DMS153 (cell line): ENCODE results near the gene AP3S2.
"Not testable (repeated sequence)": the region's sequence is repeated elsewhere in the genome, so short reads cannot be mapped to it uniquely, and the experiment has no call there.

ENCODE experiments used
- DNase-seq: peaks from one replicate; lab custom pipeline; 2025; lab: John Stamatoyannopoulos, UW

The AP3S2 gene

DNA sequence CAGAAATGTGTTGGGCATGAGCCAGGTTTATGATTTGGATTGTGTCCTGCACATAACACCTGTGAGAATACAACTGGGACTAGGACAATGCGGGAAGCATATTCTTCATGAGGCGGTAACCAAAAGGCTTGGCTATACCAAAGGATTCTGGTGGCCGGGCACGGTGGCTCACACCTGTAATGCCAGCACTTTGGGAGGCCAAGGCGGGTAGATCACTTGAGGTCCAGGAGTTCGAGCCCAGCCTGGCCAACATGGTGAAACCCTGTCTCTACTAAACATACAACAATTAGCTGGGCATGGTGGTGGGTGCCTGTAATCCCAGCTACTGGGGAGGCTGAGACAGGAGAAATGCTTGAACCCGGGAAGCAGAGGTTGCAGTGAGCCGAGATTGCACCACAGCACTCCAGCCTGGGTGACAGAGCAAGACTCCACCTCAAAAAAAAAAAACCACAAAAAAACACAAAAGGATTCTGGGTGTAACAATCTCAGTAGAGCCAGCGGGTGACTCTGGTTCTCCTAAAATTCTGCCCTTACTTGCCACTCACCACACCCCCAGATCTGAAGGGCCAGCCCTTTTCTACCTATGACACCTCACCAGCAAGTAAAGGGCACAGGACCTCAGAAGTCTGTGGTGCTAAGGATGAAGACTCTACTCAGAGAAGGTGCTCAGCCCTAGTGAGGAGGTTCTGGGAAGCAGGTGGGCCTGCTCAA is 59.2 kb downstream of the AP3S2 start:
- DNase-seq: not testable (repeated sequence)

DNA sequence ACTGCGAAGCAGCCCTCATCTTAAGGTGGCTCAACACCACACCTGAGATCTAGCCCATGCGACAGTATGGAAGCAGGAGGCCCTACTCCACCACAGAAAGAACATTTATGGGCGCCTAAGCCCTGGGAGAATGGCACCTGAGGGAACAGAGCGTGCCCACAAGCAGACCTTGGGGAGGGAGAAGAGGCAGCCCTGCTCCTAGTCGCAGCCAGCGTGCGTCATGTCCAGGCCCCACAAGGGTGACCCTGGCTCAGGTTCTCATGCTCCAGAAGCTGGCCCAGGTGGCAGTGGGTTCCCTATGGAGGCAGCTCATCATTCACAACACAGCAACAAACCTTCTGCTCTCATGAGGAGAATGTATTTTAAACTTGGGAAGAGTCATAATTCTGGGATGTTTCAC is 59.8 kb downstream of the AP3S2 start:
- DNase-seq: no peak

DNA sequence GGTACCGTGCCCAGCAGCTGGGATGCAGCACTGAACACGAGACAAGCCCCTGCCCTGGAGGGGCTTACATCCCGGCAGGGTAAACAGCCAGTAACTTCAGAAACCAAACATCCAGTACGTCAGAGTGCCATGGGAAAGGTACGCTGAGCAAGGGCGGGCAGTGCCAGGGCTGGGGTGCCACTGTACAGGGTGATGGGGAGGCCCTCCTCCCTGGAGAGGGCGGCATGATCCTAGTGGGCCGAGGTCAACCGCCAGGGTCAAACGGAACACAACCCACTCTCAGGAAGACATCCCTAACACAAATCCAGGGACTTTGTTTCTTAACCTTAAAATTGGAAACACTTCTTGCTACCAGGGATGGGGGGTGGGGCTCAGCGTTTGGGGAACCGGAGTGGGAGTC is 63.2 kb downstream of the AP3S2 start:
- DNase-seq: no peak

DNA sequence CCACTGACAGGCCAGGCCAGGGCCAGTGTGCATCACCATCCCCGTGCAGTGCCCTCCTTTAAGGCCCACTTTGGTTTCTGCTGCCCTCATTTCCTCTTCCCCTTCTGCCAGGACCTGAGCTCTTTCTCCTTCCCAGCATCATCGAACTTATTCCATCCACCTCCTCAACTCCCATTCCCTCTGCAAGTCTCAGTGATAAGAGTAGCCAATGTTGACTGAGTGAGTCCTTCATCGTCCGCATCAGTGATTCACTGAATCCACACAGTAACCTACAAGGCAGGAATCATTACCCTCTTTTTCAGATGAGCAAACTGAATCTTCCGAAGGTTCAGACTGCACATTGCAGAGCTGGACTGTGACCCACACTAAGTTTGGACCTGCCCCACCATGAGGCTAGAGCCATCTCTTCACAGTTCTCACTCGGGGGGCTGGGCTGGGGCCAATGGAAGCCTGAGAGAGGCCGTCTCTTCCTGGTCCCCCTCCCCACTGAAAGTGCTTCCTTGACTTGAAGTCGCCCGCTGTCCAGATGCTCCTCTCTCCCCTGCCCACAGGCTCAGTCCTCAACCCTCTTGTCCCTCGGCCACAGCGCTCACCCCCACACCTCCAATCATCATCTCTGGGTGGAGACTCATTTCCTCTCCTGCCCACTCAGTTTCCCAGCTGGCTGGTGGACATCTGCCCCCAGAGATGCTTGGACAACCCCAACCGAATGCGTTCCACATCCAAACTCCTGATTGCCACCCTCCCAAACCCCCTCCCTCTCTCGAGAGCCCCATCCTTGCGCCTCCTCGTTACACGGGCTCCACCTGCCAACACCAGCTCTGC is 64.0 kb downstream of the AP3S2 start:
- DNase-seq: no peak

DNA sequence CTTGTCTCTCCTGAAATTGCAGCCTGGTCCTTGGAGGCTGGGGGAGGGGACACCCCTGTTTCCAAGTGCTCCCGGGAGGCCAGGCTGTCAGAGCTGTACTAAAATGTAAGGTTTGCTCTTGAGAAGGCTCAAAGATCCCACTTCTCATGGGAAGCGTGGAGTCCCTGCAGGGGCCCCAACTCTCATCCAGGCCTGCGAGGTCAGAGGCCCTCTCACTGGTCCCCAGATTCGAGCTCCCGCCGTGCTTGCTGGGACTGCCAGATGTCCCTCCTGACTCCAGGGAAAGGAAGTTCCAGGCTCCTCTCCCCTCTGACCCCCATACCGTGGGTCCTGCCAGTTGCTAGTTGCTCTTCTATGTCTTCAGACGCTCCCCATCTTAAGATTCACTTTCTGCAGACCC is 64.6 kb downstream of the AP3S2 start:
- no peak for DNase-seq

DNA sequence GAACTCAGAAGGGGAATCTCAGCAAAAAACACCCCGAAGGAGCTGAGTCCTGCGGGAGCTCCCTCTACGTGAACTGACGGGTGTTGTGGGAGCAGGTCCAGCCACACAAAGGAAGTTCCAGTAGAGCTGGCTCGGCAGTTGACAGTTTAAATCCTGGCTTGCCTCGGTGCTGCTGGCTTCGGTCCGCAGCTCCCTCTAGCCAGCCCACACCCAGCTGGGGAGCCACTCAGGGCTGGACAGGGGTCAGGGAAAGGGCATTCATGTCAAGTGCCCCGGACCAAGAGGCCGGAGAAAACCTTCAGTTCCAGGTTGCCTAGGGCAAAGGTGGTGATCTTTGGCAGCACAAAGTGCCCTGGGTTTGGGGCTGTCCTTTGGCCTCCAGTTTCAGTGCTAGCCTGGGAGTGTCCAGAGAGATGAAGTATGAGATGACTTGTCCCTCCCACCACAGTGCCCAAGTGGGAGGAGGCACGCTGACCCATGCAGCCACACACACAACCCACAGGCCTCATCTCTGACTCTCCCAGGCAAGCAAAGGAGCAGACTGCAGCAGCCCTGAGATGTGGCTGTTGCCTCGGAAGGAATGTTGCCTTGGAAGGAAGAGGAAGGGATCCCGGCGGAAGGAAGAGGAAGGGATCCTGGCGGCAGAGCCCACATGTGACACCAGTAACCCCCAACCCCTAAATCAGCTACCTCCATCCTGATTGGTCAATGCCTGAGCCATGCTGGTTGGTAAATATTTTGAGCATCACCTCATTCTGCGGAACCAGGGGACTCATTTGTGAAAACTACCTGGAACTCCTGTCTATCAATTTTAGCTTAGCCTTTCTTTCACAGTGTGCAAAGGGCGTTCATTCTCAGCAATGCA is 65.3 kb downstream of the AP3S2 start:
- DNase-seq: no peak

DNA sequence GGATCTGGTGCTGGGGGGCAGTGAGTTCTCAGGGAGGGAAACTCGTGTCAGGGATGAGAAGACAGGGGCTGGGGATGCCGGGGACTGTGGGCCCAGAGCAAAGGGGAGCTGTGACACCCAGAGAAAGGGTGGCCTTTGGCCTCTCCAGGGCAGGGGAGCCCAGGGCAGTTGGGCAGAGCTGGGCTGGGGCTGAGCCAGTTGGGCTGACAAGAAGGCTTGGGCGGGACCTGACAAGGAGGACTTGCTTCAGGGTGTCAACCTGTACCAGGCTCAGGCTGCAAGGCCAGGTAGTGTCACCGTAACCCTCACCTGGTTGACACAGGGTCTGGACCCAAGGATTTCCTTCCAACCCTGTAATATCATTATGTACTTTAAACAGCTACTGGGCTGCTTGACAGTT is 66.0 kb downstream of the AP3S2 start:
- no peak for DNase-seq

DNA sequence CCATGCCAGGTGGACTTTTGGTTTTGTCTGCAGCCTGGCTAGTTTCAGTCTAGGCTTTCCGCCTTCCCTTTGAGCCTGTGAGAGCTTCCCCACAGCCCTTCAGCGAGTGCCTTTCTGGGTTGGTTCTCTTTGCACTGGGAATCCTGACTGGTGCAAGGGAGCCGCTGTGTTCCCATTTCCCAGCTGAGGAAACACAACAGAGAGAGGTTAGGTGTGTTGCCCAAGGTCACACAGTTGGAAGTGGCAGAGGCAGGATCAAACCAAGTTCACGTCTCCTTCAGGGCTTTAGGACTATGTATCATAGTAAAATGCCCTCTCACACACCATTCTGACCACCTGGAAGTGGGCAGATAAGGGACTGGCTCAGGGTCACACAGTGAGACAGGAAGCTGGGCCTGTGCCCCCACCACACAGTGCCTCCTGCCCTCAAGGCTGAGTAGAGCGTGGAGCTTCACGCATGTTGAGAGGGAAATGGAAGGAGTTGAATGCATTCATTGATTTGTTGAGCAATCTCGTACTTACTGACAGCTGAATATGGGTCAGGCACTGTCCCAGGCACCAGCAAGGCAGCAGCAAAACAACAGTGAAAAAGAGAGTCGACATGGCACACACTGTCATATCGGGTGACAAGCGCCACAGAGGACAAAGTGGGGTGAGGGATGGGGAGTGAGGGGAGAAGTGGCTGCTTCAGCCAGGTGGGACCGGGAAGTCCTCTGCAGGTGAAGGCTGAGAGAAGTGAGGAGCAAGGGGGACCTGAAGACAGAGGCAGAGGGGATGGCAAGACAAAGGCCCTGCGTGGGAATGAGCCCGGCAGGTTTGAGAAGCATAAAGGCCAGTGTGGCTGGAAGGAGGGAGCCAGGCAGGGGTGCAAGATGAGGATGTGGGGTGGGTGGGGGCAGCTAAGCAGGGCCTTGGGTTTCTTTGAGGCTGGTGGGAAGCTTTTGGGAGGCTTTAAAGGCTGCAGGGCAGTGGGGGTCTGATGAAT is 66.8 kb downstream of the AP3S2 start:
- DNase-seq: no peak

DNA sequence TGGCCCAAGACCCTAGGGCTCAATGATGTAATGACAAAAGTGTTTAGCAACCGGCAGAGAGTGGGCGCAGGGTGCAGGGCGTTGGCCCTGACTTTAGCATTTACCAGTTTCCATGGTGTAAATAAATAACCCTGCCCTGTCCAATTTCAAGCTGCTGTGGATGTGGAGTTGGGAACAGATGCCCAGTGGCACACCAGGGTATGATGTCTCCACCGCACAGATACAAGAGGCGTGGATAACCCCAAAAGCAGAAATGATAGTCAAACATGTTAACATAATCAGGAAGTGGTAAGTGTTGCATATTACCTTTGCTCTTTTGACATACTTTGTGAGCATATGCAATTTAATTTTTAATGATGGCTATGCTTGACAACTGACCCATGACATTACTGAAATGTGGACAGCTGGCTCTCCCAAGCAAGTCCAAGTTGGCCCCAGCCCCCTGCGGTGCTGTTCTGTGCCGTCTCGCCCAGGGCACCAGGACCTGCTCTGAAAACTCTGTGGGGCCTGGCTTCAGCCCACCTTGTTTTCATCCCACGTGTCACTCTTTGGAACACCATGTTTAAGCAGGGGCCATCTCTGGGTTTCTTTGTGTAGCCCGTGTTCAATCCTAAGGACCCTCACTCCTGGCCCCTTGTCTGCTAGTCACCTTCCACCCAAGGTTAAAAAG is 68.4 kb downstream of the AP3S2 start:
- no peak for DNase-seq

DNA sequence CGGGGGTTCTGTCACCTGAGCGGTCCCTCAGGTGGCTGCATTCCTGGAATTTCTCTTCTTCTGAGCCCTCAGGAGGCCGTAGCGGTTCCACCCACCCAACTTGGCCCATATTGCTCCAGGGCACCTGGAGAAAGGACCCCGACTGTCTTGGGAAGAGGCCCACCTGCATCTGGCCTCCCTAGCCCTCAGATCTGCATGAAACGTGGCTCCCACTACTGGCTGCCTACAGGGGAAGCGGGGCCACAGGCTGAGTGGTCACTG is 69.3 kb downstream of the AP3S2 start:
- no peak for DNase-seq

DNA sequence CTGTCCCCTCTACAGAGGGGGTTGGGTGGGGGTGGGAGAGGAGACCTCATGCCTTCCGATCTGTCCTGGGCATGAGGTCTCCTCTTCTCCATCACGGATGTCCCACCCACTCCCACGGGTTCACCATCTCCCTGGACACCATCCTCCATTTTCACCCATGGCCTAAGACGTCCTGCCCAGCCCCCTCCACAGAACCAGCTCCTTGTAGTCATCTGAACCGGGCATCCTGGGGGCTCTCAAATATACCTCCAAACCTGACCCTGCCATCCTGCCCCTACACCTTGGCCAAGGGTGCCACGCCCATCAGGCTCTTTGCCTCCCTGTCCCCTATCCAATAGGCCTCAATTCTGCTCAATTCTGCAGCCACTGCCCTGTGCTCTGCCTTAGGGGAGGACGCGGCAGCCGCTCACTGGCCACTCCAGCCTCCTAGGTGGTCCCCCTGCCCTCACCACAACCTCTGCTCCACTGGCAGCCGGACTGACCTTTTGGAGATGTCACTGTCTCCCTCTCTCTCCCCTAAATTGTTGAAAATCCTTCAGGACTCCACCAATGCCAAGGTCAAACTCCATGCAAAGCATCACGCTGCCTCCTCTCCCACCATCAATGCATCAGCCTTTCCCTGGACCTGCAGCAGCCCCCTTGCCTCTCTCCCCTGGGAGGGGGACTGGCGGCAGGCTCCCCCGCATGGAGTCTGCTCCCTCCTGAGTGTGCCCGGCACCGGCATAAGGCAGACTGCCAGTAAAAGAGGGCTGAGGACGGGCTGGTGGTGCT is 69.8 kb downstream of the AP3S2 start:
- no peak for DNase-seq

DNA sequence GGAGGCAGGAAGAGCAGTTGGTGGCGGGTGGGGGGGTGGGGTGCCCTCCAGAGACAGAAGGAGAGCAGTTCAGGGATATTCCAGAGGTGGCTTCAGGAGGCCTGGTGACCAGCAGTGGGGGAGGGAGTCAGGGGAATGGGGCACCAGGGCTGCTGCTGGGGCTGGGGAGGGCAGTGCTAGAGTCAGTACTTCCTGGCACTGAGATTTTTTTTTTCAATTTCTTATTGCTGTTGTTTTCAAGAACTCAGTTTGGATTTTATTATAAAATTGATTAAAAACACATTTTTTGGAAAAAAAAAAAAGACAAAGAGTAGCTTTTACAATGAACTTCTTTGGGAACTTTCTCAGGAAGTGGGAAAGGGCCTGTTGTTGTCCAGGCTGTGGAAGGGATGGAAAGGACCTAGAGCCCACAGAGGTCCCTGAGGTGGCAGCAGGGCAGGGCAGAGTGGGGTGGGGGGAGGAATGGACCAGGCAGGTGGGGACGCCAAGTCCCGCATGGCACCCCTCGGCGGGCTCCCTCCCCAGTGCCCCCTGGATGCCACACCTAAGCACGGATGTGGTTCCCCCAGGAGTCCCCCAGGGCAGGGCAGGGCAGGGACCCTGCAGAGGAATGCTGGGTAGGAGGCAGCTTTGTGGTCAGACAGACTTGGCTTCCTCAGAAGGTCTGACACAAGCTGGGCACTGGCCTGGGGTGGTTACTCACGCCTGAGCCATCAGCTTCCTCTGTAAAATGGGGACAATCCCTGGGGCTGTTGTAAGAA is 70.7 kb downstream of the AP3S2 start:
- DNase-seq: no peak

DNA sequence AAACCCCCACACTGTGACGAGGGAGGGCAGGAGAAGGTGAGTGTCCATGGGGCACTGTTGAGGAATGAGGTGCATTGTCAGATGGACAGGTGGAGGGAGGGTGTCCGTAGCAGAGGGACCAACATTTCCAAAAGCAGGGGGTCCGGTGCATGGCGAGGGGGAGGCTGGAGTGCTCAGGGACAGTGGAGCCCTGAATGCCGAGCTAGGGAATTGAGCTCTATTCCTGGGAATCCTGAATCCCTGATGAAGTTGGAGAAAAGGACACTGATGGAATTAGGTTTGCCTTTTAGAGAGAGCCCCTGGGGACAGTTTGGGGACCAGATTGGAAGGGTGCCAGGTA is 71.2 kb downstream of the AP3S2 start:
- no peak for DNase-seq

DNA sequence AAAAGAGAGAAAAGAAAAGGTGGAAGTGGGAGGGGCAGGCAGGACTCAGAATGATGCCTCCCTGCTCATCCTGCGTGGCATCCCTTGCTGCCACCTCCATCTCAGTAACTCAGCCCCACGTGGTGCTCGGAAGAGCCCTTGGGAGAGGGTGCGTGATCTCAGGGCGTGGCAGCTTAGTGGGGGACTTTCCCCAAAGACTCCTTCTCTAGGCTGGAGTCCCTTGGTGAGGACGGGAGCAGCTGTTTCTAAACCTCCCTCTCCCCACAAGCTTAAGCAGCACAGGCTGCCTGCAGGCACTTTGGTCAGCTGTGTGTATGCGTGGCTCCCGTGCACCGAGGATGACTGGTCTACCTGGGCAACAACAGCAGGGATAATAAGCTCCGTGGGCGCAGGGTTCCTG is 71.8 kb downstream of the AP3S2 start:
- DNase-seq: no peak

DNA sequence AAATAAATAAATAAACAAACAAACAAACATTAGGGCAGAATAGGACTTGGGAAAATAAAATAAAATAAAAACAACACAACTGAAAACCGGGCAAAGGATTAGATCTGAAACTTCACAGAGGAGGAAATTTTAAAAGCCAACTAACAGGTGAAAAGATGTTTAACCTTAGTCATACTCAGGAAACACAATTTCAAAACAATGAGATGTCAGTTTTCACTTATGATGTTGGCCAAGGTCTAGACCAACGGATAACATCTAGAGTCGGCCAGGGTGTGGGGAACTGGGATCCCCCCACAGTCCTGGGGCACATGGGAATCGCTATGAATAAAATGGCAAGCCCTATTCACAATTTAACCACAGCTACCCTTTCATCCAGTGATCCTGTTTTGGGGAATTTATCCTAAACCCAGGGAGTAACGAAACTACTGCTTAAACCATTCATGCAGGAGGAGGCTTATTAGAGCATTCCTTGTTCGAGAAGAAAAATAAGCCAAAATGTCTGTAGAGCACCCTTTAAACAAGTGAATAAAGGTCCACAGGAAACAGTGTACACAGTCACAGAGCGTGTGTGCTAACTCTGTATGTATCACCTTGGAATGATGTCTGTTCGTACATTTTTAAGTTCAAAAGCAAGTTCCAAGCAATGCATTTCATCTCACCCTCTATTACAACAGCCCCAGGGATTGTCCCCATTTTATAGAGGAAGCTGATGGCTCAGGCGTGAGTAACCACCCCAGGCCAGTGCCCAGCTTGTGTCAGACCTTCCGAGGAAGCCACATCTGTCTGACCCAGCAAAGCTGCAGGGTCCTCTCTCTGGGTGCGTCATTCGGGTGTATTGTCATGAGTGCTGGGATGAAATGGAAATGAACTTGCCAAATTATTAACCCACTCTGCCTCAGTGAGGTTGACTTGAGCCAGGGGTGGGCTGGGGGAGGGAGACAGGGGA is 72.9 kb downstream of the AP3S2 start:
- no peak for DNase-seq

DNA sequence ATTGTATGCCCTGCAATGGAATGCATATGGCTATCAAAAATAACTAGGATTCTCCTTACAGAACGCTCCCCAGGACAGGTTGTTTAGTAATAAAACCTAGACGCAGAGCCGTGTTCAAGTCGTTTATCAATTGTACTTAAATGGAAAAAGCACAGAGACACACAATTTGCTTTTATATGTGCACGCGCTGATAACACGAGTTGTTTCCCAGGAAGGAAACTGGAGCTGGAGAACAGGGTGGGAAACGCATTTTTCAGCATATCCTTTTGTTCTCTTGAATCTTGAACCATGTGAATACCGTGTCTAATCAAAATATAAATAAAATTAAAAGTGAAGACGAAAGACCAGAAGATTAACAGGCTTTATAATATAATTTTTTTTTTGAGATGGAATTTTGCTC is 75.5 kb downstream of the AP3S2 start:
- DNase-seq: no peak

DNA sequence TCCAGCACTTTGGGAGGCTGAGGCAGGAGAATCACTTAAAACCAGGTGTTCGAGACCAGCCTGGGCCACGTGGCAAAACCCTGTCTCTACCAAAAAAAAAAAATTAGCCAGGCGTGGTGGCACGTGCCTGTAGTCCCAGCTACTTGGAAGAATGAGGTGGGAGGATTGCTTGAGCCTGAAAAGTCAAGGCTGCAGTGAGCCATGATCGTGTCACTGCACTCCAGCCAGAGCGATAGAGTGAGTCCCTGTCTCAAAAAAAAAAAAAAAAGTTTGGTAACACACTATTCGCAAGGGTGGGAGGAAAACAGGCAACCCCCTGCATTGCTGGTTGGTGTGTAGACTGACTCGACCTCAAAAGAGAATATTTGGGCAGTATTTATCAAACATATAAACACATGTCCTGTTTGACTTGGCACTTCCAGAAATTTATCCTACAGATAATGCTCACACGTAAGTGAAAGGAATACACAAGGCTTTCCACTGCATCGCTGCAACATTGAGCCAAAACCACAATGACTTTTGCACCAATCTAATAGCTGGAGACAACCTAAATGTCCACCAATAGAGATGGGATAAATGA is 76.0 kb downstream of the AP3S2 start:
- DNase-seq: no peak

DNA sequence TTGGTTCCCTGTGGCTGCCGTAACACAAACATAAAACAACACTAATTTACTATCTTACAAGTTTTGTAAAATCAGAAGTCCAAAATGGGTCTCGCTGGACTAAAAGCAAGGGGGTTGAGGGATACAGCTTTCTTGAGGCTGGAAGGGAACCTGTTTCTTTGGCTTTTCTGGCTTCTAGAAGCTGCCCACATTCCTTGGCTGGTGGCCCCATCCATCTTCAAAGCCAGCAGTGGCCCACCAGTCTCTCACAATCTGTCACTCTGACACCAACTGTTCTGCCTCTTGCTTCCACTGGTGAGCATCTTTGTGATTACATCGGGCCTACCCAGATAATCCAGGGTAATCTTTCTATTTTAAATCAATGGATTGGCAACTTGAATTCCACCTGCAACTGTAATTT is 78.0 kb downstream of the AP3S2 start:
- no peak for DNase-seq
